ENCODE data around the gene FMN2.

The FMN2 gene

GRCh38 chr1:240073097-240073496 lies 18.6 kb upstream of the FMN2 start:
- H3K27me3 ChIP-seq (ENCODE audit: insufficient read depth, poor library complexity, severe bottlenecking): no peaks in the 10 kb centered on the region
- TF ChIP-seq SPI1 (IDR thresholded peaks at IDR 0.05; ENCODE audit: borderline replicate concordance, low read depth) (no peak), POLR2AphosphoS5 (IDR thresholded peaks at IDR 0.05; ENCODE audit: low read depth) (no peak), GABPA (IDR thresholded peaks at IDR 0.05; ENCODE audit: low read depth) (no peak), REST (IDR thresholded peaks at IDR 0.05; ENCODE audit: insufficient replicate concordance, low read depth) (no peak)
- TF ChIP-seq, protein P1, sequence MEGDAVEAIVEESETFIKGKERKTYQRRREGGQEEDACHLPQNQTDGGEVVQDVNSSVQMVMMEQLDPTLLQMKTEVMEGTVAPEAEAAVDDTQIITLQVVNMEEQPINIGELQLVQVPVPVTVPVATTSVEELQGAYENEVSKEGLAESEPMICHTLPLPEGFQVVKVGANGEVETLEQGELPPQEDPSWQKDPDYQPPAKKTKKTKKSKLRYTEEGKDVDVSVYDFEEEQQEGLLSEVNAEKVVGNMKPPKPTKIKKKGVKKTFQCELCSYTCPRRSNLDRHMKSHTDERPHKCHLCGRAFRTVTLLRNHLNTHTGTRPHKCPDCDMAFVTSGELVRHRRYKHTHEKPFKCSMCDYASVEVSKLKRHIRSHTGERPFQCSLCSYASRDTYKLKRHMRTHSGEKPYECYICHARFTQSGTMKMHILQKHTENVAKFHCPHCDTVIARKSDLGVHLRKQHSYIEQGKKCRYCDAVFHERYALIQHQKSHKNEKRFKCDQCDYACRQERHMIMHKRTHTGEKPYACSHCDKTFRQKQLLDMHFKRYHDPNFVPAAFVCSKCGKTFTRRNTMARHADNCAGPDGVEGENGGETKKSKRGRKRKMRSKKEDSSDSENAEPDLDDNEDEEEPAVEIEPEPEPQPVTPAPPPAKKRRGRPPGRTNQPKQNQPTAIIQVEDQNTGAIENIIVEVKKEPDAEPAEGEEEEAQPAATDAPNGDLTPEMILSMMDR (IDR thresholded peaks at IDR 0.05; ENCODE audit: insufficient read depth, low read length): no peak
- no peak overlapping the region for H3K27ac ChIP-seq (replicated peaks)
- no peak overlapping the region for H3K4me3 ChIP-seq (replicated peaks; ENCODE audit: insufficient read depth, low read length)
- DNase-seq (ENCODE audit: low read depth in 1 of 2, low spot score in 1 of 2): no peak

- DNase-seq (ENCODE audit: low read depth in 1 of 2, low spot score in 1 of 2): no peak
- no peak for TF ChIP-seq POLR2AphosphoS5 (IDR thresholded peaks at IDR 0.05; ENCODE audit: low read depth)
- TF ChIP-seq SPI1 (IDR thresholded peaks at IDR 0.05; ENCODE audit: borderline replicate concordance, low read depth): no peak
- no peak for TF ChIP-seq GABPA (IDR thresholded peaks at IDR 0.05; ENCODE audit: low read depth)
- TF ChIP-seq, protein P1 (IDR thresholded peaks at IDR 0.05; ENCODE audit: insufficient read depth, low read length): no peak
- no peak for TF ChIP-seq REST (IDR thresholded peaks at IDR 0.05; ENCODE audit: insufficient replicate concordance, low read depth)
- Histone ChIP-seq H3K27me3 (ENCODE audit: insufficient read depth, poor library complexity, severe bottlenecking) (no peaks in the 10 kb centered on the region), H3K4me3 (replicated peaks; ENCODE audit: insufficient read depth, low read length) (no peak overlapping the region), H3K27ac (replicated peaks) (no peak overlapping the region)
Measured at GRCh38 chr1:240074422-240074821, 17.3 kb upstream of the FMN2 start.

DNA sequence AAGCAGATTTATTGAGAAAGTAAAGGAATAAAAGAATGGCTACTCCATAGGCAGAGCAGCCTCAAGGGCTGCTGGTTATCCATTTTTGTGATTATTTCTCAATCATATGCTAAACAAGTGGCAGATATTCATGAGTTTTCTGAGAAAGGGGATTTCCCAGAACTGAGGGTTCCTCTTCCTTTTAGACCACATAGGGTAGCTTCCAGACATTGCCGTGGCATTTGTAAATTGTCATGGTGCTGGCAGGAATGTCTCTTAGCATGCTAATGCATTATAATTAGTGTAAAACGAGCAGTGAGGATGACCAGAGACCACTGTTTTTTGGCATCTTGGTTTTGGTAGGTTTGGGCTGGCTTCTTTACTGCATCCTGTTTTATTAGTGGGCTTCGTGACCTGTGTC lies 16.8 kb upstream of the FMN2 start:
- DNase-seq (ENCODE audit: low read depth in 1 of 2, low spot score in 1 of 2): no peak
- Histone ChIP-seq H3K4me3 (replicated peaks; ENCODE audit: insufficient read depth, low read length) (no peak overlapping the region), H3K27me3 (ENCODE audit: insufficient read depth, poor library complexity, severe bottlenecking) (no peaks in the 10 kb centered on the region), H3K27ac (replicated peaks) (no peak overlapping the region)
- TF ChIP-seq REST (IDR thresholded peaks at IDR 0.05; ENCODE audit: insufficient replicate concordance, low read depth) (no peak), SPI1 (IDR thresholded peaks at IDR 0.05; ENCODE audit: borderline replicate concordance, low read depth) (no peak), POLR2AphosphoS5 (IDR thresholded peaks at IDR 0.05; ENCODE audit: low read depth) (no peak)
- TF ChIP-seq, protein P1 (IDR thresholded peaks at IDR 0.05; ENCODE audit: insufficient read depth, low read length): no peak
